Mucosa of rectum (tissue), 2 donors: ENCODE data around the gene ZNF436.

ENCODE experiments used
- H3K27ac ChIP-seq, 2 donors: one replicate each; pipeline ENCODE4 v1.7.0; 2013; ENCODE audit warnings: inconsistent platforms in 2 of 2, low read depth in 2 of 2, low read length in 2 of 2
- H3K27me3 ChIP-seq, 2 donors: one replicate each; pipeline ENCODE4 v1.7.0; 2013; ENCODE audit warnings: low read length in 2 of 2; ENCODE audit not compliant: control insufficient read depth in 2 of 2, insufficient read depth in 2 of 2
- H3K36me3 ChIP-seq, 2 donors: one replicate each; pipeline ENCODE4 v1.7.0; 2013; ENCODE audit warnings: low read length in 2 of 2; ENCODE audit not compliant: control insufficient read depth in 2 of 2, insufficient read depth in 2 of 2
- H3K4me1 ChIP-seq, 2 donors: one replicate each; pipeline ENCODE4 v1.7.0; 2013; ENCODE audit warnings: low read length in 2 of 2, mild to moderate bottlenecking in 1 of 2; ENCODE audit not compliant: control insufficient read depth in 2 of 2, insufficient read depth in 2 of 2
- H3K4me3 ChIP-seq, 2 donors: one replicate each; pipeline ENCODE4 v1.7.0; 2013; ENCODE audit warnings: low read length in 2 of 2
- H3K9ac ChIP-seq, 2 donors: one replicate each; pipeline ENCODE4 v1.7.0; 2013; ENCODE audit warnings: low read length in 2 of 2, low read depth in 1 of 2, mild to moderate bottlenecking in 1 of 2
- H3K9me3 ChIP-seq, 2 donors: one replicate each; pipeline ENCODE4 v1.7.0; 2013; ENCODE audit warnings: low read length in 2 of 2; ENCODE audit not compliant: control insufficient read depth in 2 of 2
- donor health status: healthy.
- donor health status: Normal muscosa, but diverticular disease.

ZNF436 gene

GRCh38 chr1:23402286-23403037 is 32.8 kb upstream of the ZNF436 start:
- H3K9me3 ChIP-seq, result no peaks in the 10 kb centered on the region
- peak overlapping the region; percentile 67 to 84 for H3K27ac ChIP-seq
- H3K4me1 ChIP-seq, result peaks cover 20 to 27% of the 10 kb centered on the region in 2 donors
- H3K9ac ChIP-seq, result peak overlapping the region in 1 of 2 donors; percentile 45
- no peaks in the 10 kb centered on the region for H3K27me3 ChIP-seq
- H3K36me3 ChIP-seq, result peaks cover 14 to 28% of the 10 kb centered on the region in 2 donors
- no peak overlapping the region for H3K4me3 ChIP-seq

GRCh38 chr1:23401313-23401712 is 31.7 kb upstream of the ZNF436 start:
- no peak overlapping the region for H3K9ac ChIP-seq
- no peak overlapping the region for H3K4me3 ChIP-seq
- H3K27me3 ChIP-seq, result no peaks in the 10 kb centered on the region
- H3K27ac ChIP-seq, result no peak overlapping the region
- no peaks in the 10 kb centered on the region for H3K9me3 ChIP-seq
- peaks cover 20 to 27% of the 10 kb centered on the region in 2 donors for H3K4me1 ChIP-seq
- peaks cover 21 to 33% of the 10 kb centered on the region in 2 donors for H3K36me3 ChIP-seq

GRCh38 chr1:23400324-23401114 is 30.9 kb upstream of the ZNF436 start:
- peak overlapping the region in 1 of 2 donors; percentile 6 for H3K27ac ChIP-seq
- no peaks in the 10 kb centered on the region for H3K27me3 ChIP-seq
- H3K9me3 ChIP-seq, result no peaks in the 10 kb centered on the region
- H3K4me3 ChIP-seq, result no peak overlapping the region
- H3K36me3 ChIP-seq, result peaks cover 26 to 39% of the 10 kb centered on the region in 2 donors
- peaks cover 20 to 27% of the 10 kb centered on the region in 2 donors for H3K4me1 ChIP-seq
- no peak overlapping the region for H3K9ac ChIP-seq

- no peaks in the 10 kb centered on the region for H3K27me3 ChIP-seq
- no peak overlapping the region for H3K27ac ChIP-seq
- no peak overlapping the region for H3K9ac ChIP-seq
- no peaks in the 10 kb centered on the region for H3K9me3 ChIP-seq
- peaks cover 34 to 48% of the 10 kb centered on the region in 2 donors for H3K36me3 ChIP-seq
- no peak overlapping the region for H3K4me3 ChIP-seq
- peaks cover 16 to 25% of the 10 kb centered on the region in 2 donors for H3K4me1 ChIP-seq
Observed at GRCh38 chr1:23399229-23399628, 29.6 kb upstream of the ZNF436 start.

GRCh38 chr1:23397908-23398307 is 28.3 kb upstream of the ZNF436 start:
- H3K36me3 ChIP-seq, result peaks cover 47 to 61% of the 10 kb centered on the region in 2 donors
- peaks cover 4 to 17% of the 10 kb centered on the region in 2 donors for H3K4me1 ChIP-seq

GRCh38 chr1:23396380-23396779 is 26.7 kb upstream of the ZNF436 start:
- Histone ChIP-seq H3K9me3 (no peaks in the 10 kb centered on the region), H3K4me3 (no peak overlapping the region), H3K36me3 (peaks cover 48 to 54% of the 10 kb centered on the region in 2 donors), H3K27ac (no peak overlapping the region), H3K9ac (no peak overlapping the region), H3K4me1 (peaks cover 0 to 8% of the 10 kb centered on the region in 2 donors), H3K27me3 (no peaks in the 10 kb centered on the region)

More at GRCh38 chr1:23397908-23398307, 28.3 kb upstream of the ZNF436 start:
- no peaks in the 10 kb centered on the region for H3K27me3 ChIP-seq
- H3K27ac ChIP-seq, result no peak overlapping the region
- no peak overlapping the region for H3K4me3 ChIP-seq
- H3K9ac ChIP-seq, result no peak overlapping the region
- H3K9me3 ChIP-seq, result no peaks in the 10 kb centered on the region

GRCh38 chr1:23395849-23396248 is 26.2 kb upstream of the ZNF436 start:
- no peak overlapping the region for H3K9ac ChIP-seq
- H3K4me1 ChIP-seq, result peaks cover 0 to 8% of the 10 kb centered on the region in 2 donors
- no peaks in the 10 kb centered on the region for H3K9me3 ChIP-seq
- H3K27me3 ChIP-seq, result no peaks in the 10 kb centered on the region
- H3K4me3 ChIP-seq, result no peak overlapping the region
- H3K36me3 ChIP-seq, result peaks cover 46 to 52% of the 10 kb centered on the region in 2 donors
- H3K27ac ChIP-seq, result no peak overlapping the region

- H3K27me3 ChIP-seq, result no peaks in the 10 kb centered on the region
- H3K4me3 ChIP-seq, result no peak overlapping the region
- no peaks in the 10 kb centered on the region for H3K9me3 ChIP-seq
- H3K36me3 ChIP-seq, result peaks cover 43 to 52% of the 10 kb centered on the region in 2 donors
- H3K4me1 ChIP-seq, result peaks cover 0 to 8% of the 10 kb centered on the region in 2 donors
- no peak overlapping the region for H3K9ac ChIP-seq
- peak overlapping the region; percentile 48 to 72 for H3K27ac ChIP-seq
Observed at GRCh38 chr1:23395154-23395724, 25.6 kb upstream of the ZNF436 start.

GRCh38 chr1:23394684-23395083 is 25.0 kb upstream of the ZNF436 start:
- Histone ChIP-seq H3K36me3 (peaks cover 43 to 47% of the 10 kb centered on the region in 2 donors), H3K4me3 (no peak overlapping the region), H3K27ac (peak overlapping the region; percentile 59 to 72), H3K27me3 (no peaks in the 10 kb centered on the region), H3K4me1 (peaks cover 0 to 8% of the 10 kb centered on the region in 2 donors), H3K9me3 (no peaks in the 10 kb centered on the region), H3K9ac (no peak overlapping the region)

- Histone ChIP-seq H3K9ac (no peak overlapping the region), H3K9me3 (no peaks in the 10 kb centered on the region), H3K4me3 (no peak overlapping the region), H3K4me1 (peaks cover 0 to 8% of the 10 kb centered on the region in 2 donors), H3K27me3 (no peaks in the 10 kb centered on the region), H3K27ac (peak overlapping the region; percentile 66 to 72), H3K36me3 (peaks cover 43 to 47% of the 10 kb centered on the region in 2 donors)
Observed at GRCh38 chr1:23394181-23394580, 24.5 kb upstream of the ZNF436 start.
